Mesothelial cell of epicardium (in vitro differentiated cells): ENCODE measurements around the gene MMP17. TPM values are rescaled to one million over a fixed set of nuclear protein-coding genes. Genes with fewer than 3 reads are reported as not detected.
"Not testable (repeated sequence)": the region's sequence is repeated elsewhere in the genome, so short reads cannot be mapped to it uniquely, and the experiment has no call there.

Source experiments
- DNase-seq, 2 experiments: peaks; one replicate each; pipeline ENCODE4 v3.0.0; 2021; ENCODE audit warnings: low spot score in 2 of 2; ENCODE audit not compliant: unreplicated experiment in 2 of 2
- H3K27ac Mint-ChIP-seq: 2 replicates; pipeline ENCODE4 v1.8.0; 2021; ENCODE audit warnings: mixed read lengths
- H3K27me3 Mint-ChIP-seq: 2 replicates; pipeline ENCODE4 v1.8.0; 2021; ENCODE audit warnings: low read depth, mixed read lengths
- H3K36me3 Mint-ChIP-seq: 2 replicates; pipeline ENCODE4 v1.8.0; 2021; ENCODE audit warnings: mixed read lengths
- H3K4me1 Mint-ChIP-seq: 2 replicates; pipeline ENCODE4 v1.8.0; 2021; ENCODE audit warnings: mixed read lengths
- H3K4me3 Mint-ChIP-seq: 2 replicates; pipeline ENCODE4 v1.8.0; 2021; ENCODE audit warnings: mild to moderate bottlenecking, moderate library complexity, mixed read lengths
- H3K9me3 Mint-ChIP-seq: 2 replicates; pipeline ENCODE4 v1.8.0; 2021; ENCODE audit warnings: mixed read lengths
- total RNA-seq: library from RNA; stranded (reverse); gene quantifications from 3 replicates; pipeline ENCODE4 v1.2.1, GENCODE V29; 2021
- TF ChIP-seq, protein P1 (sequence below): fragments of 200-600 bp; sonication (generic); IDR thresholded peaks from one replicate; pipeline ENCODE4 v1.5.0; 2021; ENCODE audit warnings: antibody characterized with exemption; ENCODE audit not compliant: unreplicated experiment

The MMP17 gene
- total RNA-seq, 1 donor from 2014 or later = 1.8 TPM

GRCh38 chr12:131867891-131868675 lies 39.9 kb downstream of the MMP17 start:
- H3K27ac Mint-ChIP-seq = no peak overlapping the region
- no peaks in the 10 kb centered on the region for H3K27me3 Mint-ChIP-seq
- DNase-seq = no peak
- H3K4me3 Mint-ChIP-seq = no peak overlapping the region
- no peaks in the 10 kb centered on the region for H3K36me3 Mint-ChIP-seq
- TF ChIP-seq, protein P1, sequence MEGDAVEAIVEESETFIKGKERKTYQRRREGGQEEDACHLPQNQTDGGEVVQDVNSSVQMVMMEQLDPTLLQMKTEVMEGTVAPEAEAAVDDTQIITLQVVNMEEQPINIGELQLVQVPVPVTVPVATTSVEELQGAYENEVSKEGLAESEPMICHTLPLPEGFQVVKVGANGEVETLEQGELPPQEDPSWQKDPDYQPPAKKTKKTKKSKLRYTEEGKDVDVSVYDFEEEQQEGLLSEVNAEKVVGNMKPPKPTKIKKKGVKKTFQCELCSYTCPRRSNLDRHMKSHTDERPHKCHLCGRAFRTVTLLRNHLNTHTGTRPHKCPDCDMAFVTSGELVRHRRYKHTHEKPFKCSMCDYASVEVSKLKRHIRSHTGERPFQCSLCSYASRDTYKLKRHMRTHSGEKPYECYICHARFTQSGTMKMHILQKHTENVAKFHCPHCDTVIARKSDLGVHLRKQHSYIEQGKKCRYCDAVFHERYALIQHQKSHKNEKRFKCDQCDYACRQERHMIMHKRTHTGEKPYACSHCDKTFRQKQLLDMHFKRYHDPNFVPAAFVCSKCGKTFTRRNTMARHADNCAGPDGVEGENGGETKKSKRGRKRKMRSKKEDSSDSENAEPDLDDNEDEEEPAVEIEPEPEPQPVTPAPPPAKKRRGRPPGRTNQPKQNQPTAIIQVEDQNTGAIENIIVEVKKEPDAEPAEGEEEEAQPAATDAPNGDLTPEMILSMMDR = no peak
- H3K9me3 Mint-ChIP-seq = no peaks in the 10 kb centered on the region
- H3K4me1 Mint-ChIP-seq = peaks cover 11% of the 10 kb centered on the region

DNA sequence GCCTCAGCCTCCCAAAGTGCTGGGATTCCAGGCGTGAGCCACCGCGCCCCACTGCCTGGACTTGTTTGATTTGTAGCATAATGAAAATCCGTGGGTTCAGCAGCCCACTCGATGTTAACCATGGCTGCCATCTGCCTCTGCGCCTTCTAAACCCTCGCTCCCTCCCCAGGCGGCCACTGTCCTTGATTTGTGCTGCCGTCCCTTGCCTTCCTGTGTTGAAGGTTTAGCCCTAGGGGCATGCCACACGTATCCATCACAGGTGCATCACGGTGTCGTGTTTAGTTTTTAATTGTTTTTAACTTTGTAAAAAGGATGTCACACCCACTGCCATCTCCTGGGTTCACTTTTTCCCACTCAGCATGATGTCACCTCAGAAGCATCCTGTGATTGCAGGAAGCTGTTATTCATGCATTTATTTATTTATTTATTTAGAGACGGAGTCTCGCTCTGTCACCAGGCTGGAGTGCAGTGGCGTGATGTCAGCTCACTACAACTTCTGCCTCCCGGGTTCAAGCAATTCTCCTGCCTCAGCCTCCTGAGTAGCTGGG lies 41.8 kb downstream of the MMP17 start:
- H3K27ac Mint-ChIP-seq = peak overlapping the region; percentile 95
- DNase-seq = no peak
- peaks cover 12% of the 10 kb centered on the region for H3K9me3 Mint-ChIP-seq
- H3K36me3 Mint-ChIP-seq = peaks cover 3% of the 10 kb centered on the region
- H3K27me3 Mint-ChIP-seq = no peaks in the 10 kb centered on the region
- TF ChIP-seq, protein P1 = no peak
- peaks cover 4% of the 10 kb centered on the region for H3K4me1 Mint-ChIP-seq
- H3K4me3 Mint-ChIP-seq = no peak overlapping the region

DNA sequence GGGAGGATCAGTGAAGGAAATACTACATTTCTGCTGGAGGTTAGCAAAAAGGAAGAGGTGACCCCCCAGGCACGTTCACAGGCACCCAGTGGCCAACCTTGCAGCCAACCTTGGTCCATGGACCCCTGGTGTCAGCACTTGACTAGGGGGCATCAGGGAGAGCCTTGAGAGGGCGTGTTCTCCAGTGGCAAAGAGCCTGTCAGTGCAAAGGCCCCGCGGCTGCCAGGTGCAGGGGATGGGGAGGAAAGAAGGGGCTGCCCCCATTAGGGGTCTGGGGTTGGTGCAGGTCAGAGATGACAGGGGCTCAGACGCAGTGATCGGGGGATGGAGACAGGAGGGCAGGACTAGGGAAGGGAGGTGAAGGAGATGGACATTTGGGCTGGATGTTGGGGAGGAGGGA lies 43.5 kb downstream of the MMP17 start:
- peak overlapping the region; percentile 59 for H3K27ac Mint-ChIP-seq
- H3K9me3 Mint-ChIP-seq = peaks cover 12% of the 10 kb centered on the region
- TF ChIP-seq, protein P1 = no peak
- DNase-seq = no peak
- peaks cover 6% of the 10 kb centered on the region for H3K4me1 Mint-ChIP-seq
- no peaks in the 10 kb centered on the region for H3K27me3 Mint-ChIP-seq
- peaks cover 3% of the 10 kb centered on the region for H3K36me3 Mint-ChIP-seq
- H3K4me3 Mint-ChIP-seq = no peak overlapping the region

DNA sequence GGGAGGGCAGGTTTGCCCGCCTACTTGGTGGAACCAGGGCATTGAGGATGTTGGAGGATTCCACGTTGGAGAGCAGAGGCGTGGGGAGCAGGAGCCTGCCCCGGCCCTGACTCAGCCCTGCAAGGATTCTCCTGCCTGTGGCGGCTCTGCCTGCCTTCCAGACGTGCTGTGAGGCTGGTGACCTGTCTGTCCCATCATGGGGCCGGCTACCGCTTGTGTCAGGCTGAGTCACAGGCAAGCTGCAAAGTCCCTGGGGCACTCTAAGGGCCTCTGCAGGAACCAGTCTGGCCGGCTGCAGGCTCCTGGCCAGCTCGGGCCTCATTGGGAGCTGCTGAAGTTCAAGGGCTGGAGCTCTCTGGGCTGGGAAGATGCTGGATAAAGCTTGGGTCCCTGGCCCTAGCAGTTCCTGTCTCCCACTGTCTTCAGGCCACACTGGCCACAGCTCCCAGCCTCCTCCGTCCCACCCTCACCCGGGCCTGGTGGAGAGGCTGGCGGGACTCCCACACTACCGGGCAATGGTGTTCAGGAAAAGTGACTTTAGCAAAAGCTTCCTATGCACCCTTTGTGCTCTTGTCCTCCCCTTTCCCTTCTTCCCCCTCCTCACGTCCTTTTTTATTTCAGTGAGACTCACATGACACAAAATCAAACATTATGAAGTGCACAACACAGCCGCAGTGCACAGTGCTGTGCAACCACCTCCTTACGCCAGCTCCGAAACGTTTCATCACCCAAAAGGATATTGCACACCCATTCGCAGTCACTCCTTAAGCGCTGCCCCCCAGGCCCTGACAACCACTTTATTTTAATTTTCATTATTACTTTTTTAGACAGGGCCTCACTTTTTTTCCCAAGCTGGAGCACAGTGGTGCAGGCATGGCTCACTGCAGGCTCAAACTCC lies 44.2 kb downstream of the MMP17 start:
- H3K27ac Mint-ChIP-seq = peak overlapping the region; percentile 66
- no peak overlapping the region for H3K4me3 Mint-ChIP-seq
- no peaks in the 10 kb centered on the region for H3K27me3 Mint-ChIP-seq
- DNase-seq = no peak
- peaks cover 12% of the 10 kb centered on the region for H3K4me1 Mint-ChIP-seq
- H3K9me3 Mint-ChIP-seq = peaks cover 12% of the 10 kb centered on the region
- TF ChIP-seq, protein P1 = no peak
- peaks cover 3% of the 10 kb centered on the region for H3K36me3 Mint-ChIP-seq

GRCh38 chr12:131873293-131873692 lies 45.1 kb downstream of the MMP17 start:
- Mint-ChIP-seq H3K36me3 (peaks cover 3% of the 10 kb centered on the region), H3K4me3 (no peak overlapping the region), H3K4me1 (peaks cover 20% of the 10 kb centered on the region), H3K9me3 (peaks cover 12% of the 10 kb centered on the region), H3K27me3 (no peaks in the 10 kb centered on the region), H3K27ac (no peak overlapping the region)
- no peak for DNase-seq
- TF ChIP-seq, protein P1 = no peak

DNA sequence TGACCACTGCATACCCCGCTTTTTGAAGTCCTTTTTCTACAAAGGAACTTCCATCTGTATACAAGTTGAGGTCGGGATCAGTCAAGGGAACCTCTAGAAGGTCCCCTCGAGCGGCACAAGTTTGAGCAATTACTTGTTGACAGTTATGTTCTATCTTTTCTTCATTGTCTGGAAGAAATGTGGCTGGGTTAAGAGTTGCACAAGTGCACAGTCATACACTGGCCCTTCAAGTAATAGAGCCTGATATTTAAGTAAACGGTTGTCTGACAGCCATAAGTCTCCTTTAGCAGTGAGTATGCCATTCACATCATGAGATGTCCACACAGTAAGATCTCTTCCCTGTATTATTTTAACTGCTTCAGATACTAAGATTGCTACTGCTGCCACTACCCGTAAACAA lies 46.8 kb downstream of the MMP17 start:
- not testable (repeated sequence) for DNase-seq, H3K36me3 Mint-ChIP-seq, H3K27ac Mint-ChIP-seq, H3K27me3 Mint-ChIP-seq, H3K4me3 Mint-ChIP-seq
- Mint-ChIP-seq H3K4me1 (peaks cover 20% of the 10 kb centered on the region), H3K9me3 (peaks cover 12% of the 10 kb centered on the region)

GRCh38 chr12:131877216-131877615 lies 49.0 kb downstream of the MMP17 start:
- H3K4me3 Mint-ChIP-seq, H3K36me3 Mint-ChIP-seq, DNase-seq, H3K27me3 Mint-ChIP-seq: not testable (repeated sequence)
- Mint-ChIP-seq H3K27ac (peak overlapping the region; percentile 26), H3K4me1 (peaks cover 19% of the 10 kb centered on the region), H3K9me3 (peaks cover 12% of the 10 kb centered on the region)

DNA sequence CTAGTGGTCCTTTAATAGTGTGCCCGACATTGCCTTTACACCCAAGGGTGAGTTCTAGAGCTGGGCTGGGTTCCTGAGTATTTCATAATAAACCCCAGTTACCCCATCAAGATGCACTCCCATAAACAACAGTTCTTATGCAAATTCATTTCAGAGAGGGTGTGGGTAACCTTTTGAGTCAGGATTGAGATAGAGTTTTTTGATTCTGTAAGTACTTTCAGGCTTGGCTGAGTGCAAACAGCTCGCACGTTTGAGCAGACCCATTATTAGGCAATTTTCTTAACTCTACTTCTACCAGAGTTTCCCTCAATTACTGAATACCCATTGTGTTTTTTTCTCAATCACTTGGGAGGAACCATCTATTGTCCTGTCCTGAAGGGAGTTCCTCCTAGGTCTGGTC lies 50.2 kb downstream of the MMP17 start:
- H3K4me3 Mint-ChIP-seq, H3K36me3 Mint-ChIP-seq, H3K9me3 Mint-ChIP-seq, H3K27me3 Mint-ChIP-seq, H3K27ac Mint-ChIP-seq, DNase-seq: not testable (repeated sequence)
- peaks cover 20% of the 10 kb centered on the region for H3K4me1 Mint-ChIP-seq
